T-helper 22 cell (primary cell): ENCODE data around the gene MOSPD3.
A peak's percentile ranks its signal among the peaks of the same experiment; 100 is the strongest.

Experiments used
- DNase-seq: peaks from one replicate; pipeline ENCODE4 v3.0.0-alpha.2; 2020; ENCODE audit warnings: low read depth

The MOSPD3 gene

DNA sequence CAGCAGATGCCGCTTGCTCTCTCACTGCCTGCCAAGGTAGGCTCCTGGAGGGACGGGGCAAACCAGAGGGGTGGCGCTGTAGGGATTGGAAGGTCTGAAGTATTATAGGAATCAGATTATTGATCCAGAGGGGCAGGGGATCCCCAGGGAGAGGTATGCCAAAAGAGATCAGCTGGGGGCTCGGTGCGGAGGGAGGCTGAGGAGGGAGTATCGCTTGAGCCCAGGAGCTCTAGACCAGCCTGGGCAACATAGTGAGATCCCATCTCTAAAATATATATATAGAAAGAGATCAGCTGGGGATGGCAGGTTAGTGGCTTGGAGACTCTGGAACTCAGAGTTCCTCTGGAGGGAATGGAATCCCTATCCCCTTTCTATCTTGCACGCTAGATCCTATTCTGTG lies 17.2 kb upstream of the MOSPD3 start:
- DNase-seq = no peak

GRCh38 chr7:100598425-100598824 lies 13.9 kb upstream of the MOSPD3 start:
- no peak for DNase-seq

GRCh38 chr7:100599911-100600729 lies 12.2 kb upstream of the MOSPD3 start:
- no peak for DNase-seq

DNA sequence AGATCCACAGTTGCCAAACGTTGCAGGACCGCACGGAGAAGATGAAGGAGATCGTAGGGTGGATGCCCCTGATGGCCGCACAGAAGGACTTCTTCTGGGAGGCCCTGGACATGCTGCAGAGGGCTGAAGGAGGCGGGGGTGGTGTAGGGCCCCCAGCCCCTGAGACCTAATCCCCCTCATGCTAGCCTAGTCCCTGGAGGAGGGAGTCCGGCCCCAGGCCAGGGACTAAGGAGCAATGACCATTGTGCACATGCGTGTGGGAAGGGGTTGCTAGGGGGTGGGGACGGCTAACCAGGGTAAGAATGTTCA lies 11.7 kb upstream of the MOSPD3 start:
- DNase-seq = no peak

GRCh38 chr7:100602889-100603725 lies 9.2 kb upstream of the MOSPD3 start:
- DNase-seq = no peak

DNA sequence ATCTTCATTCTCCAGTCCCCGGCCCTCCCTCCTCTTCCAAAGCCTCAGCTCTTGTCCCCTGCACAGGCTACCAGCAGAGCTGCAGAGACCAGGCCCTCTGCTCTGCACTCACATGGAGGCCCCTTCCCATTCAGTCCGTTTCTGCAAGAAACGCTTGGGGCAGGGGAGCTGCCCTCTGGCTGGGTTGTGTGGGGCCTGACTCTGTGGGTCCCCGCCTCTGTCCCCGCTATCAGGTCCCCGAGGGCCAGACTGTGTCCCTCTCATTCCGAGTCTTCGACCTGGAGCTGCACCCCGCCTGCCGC lies 8.7 kb upstream of the MOSPD3 start:
- no peak for DNase-seq

- DNase-seq = peak; percentile 75
These were observed 8.0 kb upstream of the MOSPD3 start for GRCh38 chr7:100604028-100604975.

DNA sequence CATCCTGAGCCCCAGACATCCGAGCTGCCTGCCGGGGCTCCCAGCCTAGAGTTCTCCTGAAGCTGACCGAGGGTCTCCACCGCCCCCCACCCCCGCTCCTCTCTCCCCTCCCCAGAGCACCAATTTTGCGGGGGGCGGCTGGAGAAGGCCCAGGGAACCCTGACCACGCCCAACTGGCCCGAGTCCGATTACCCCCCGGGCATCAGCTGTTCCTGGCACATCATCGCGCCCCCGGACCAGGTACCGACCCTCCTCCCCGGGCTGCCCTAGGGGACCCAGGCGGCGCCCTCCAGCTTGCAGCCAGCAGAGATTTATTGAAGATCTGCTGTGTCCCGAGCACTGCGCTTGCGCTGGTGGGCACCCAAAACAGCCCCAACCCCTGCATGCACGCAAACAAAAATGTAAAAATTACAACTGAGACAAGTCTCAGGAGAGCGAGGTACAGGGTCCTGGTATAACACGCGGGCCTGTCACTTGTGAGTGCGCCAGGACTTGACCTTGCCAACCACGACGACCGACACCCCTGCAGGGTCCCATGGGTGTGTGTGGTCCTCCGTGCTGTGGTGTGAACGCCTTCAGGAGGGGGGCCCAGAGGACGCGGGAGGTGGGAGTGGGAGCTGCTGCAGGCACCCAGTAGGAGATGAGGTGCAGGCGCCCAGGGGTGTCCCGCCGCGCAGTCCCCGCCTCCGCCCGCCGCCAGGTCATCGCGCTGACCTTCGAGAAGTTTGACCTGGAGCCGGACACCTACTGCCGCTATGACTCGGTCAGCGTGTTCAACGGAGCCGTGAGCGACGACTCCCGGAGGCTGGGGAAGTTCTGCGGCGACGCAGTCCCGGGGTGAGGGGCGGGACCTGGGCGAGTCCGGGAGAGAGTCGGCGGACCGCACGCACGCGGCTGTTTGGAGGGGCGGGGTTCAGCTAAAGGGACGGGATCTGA lies 7.1 kb upstream of the MOSPD3 start:
- no peak for DNase-seq

- no peak for DNase-seq
These were observed 6.0 kb upstream of the MOSPD3 start for GRCh38 chr7:100606313-100606712.

DNA sequence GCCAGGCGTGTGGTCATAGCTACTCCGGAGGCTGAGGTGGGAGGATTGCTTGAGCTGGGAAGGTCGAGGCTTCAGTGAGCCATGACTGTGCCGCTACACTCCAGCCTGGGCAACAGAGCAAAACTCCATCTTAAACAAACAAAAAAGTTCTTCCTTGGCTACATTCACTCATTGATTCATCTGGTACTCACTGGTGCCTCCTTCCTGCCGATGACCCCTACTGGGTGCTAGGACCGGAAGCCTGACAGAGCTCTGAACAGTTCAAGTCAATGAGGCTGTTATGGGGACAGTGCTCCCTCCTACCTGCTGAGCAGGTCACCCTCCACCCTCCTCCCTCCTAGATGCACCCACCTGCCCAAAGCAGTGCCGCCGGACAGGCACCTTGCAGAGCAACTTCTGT lies 5.2 kb upstream of the MOSPD3 start:
- DNase-seq = no peak

DNA sequence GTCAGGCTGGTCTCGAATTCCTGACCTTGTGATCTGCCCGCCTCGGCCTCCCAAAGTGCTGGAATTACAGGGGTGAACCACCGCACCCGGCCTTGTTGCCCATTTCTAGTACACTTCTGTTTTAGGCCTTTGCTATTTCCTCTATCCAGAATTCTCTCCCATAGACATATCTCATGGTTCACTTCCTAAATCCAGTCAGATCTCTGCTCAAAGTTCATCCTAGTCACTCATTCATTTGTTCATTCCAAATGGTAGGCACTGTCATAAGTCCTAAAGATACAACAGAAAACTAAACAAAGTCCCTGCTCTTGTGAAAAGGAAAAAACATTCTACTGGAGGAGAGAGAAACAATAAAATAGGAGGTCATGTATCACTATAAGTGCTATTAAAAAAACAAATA lies 2.4 kb upstream of the MOSPD3 start:
- no peak for DNase-seq

DNA sequence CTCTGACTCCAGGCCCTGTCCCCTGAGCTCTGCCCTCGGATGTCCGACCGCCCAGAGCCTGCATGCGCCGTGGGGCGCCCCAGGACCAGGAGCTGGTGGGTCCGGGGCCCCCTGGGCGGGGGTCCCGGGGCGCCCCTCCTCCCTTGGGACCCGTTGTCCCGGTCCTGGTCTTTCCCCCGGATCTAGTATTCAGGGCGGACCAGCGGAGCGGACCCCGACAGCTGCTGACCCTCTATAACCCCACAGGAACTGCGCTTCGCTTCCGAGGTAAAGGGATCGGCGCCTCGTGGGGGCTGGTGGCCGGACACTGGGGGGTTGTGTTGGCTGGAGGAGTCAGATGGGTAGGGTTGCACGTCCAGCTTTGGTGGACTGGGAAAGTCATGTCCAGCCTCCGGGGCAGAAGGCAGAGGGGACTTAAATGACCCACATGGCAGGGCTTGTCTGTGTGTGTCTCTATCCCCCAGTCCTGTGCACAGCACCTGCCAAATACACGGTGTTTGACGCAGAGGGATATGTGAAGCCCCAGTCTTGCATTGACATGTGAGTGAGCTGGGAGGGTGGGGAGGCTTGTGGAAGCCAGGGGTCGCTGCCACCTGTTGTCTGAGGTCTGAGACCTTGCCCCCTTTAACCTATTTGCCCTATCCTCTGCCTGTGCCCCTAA lies 520 bp downstream of the MOSPD3 start:
- no peak for DNase-seq

- DNase-seq = no peak
These were observed 1.3 kb downstream of the MOSPD3 start for GRCh38 chr7:100613412-100614175.

- no peak for DNase-seq
These were observed 2.0 kb downstream of the MOSPD3 start for GRCh38 chr7:100614308-100614861.

GRCh38 chr7:100620239-100620638 lies 7.9 kb downstream of the MOSPD3 start:
- DNase-seq = no peak

- DNase-seq = no peak
These were observed 8.5 kb downstream of the MOSPD3 start for GRCh38 chr7:100620804-100621203.

DNA sequence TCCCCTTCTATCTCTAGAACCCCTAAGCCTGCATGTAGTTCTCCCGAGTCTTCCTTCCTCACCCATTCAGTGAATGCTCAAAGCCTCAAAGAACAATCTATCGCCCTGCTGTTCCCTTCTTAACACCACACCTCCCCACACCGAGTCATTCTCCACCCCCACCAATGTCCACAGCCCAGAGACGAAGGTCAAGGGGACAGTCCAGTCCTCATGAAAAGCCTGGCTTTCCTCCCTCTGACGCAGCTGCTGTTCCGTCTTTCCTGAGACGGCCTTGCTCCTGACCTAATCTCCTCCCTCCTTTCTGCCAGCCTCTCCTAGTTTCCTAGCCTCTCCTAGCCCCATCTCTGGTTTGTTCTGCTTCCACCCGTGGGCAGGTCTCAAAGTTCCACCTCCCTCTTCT lies 9.2 kb downstream of the MOSPD3 start:
- no peak for DNase-seq

DNA sequence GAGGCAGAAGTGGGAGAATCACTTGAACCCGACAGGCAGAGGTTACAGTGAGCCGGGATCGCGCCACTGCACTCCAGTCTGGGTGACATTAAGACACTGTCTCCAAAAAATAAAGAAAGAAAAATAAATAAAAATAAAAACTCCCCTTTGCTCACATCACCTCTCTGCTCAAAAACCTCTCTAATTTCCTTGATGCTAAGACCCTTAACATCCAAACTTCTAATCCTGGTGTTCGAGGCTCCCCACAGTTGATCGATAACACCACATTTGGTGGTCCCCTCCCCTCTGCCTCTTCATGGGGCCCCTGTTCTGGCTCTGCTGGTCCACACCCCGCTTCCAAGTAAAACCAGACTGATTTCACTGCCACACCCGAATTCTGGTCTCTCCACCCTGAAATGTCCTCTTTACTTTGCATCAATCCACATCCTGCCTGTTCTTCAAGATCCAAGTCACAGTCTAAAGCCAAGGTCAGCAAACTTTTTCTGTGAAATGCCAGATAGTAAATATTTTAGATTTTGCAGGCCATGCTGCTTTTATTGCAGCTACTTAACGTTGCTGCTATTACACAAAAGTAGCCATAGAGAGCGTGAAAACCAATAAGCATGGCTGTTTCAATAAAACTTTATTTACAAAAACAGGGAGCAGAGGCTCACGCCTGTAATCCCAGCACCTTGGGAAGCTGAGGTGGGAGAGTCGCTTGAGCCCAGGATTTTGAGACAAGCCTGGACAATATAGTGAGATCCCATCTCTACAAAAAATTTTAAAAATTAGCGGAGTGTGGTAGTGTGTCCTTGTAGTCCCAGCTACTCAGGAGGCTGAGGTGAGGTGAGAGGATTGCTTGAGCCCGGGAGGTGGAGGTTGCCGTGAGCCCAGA lies 11.8 kb downstream of the MOSPD3 start:
- no peak for DNase-seq

- DNase-seq = no peak
These were observed 13.7 kb downstream of the MOSPD3 start for GRCh38 chr7:100626055-100626454.
